GM12878 (cell line): ENCODE results near the gene UTP3. TPM values are rescaled to one million over a fixed set of nuclear protein-coding genes. Genes with fewer than 3 reads are reported as not detected.
"Not testable (repeated sequence)": the region's sequence is repeated elsewhere in the genome, so short reads cannot be mapped to it uniquely, and the experiment has no call there.

ENCODE experiments used
- ATAC-seq: fragments of 200-7000 bp; cut with Tn5 transposase; 3 replicates; pipeline ENCODE4 v1.9.1; 2020; ENCODE audit warnings: mild to moderate bottlenecking, moderate library complexity
- BruUV-seq: library from RNA; stranded (reverse); fragments of 400-500 nt; replicated peaks from 2 replicates; lab custom pipeline; 2021; lab: Mats Ljungman, UMichigan
- CTCF ChIA-PET: fragments of 300-600 bp; sonication (Branson Sonifier 250); formaldehyde crosslinking; extraction: SDS; loops from one replicate; lab custom pipeline; 2021; ENCODE audit warnings: inconsistent platforms; lab: Yijun Ruan, JAX
- POLR2A ChIA-PET: fragments of 350-600 bp; formaldehyde crosslinking; extraction: SDS; loops from one replicate; lab custom pipeline; 2021; ENCODE audit warnings: inconsistent platforms; lab: Charles Lee
- RAD21 ChIA-PET: fragments of 300-600 bp; sonication (Branson Sonifier 250); formaldehyde crosslinking; loops from one replicate; lab custom pipeline; 2023; ENCODE audit warnings: antibody characterized with exemption; ENCODE audit not compliant: unreplicated experiment; lab: Charles Lee
- SMC1A ChIA-PET: fragments of 300-600 bp; sonication (Branson Sonifier 250); formaldehyde crosslinking; loops from one replicate; lab custom pipeline; 2023; ENCODE audit not compliant: unreplicated experiment, uncharacterized antibody; lab: Charles Lee
- DNase-seq: peaks from one replicate; pipeline ENCODE4 v3.0.0-alpha.2; 2011; ENCODE audit warnings: low read depth, low spot score
- FAIRE-seq: peaks from 3 replicates; lab custom pipeline; 2011; peaks lifted over from hg19 to GRCh38; lab: Jason Lieb, UNC
- H2AFZ ChIP-seq: 2 replicates; pipeline ENCODE4 v1.6.0; 2011; ENCODE audit warnings: low read depth, low read length, control low read depth; ENCODE audit not compliant: control insufficient read depth
- H3K27ac ChIP-seq: 2 replicates; pipeline ENCODE4 v1.5.1; 2011; ENCODE audit warnings: control low read depth; ENCODE audit not compliant: control insufficient read depth, insufficient read depth
- H3K27me3 ChIP-seq, 2 experiments: replicated peaks in 1 of 2; 2 replicates each; pipeline versions ENCODE4 v1.6.0 to v1.6.1; 2011; ENCODE audit warnings: low read length in 1 of 2; ENCODE audit not compliant: control insufficient read depth in 2 of 2, insufficient read depth in 2 of 2
- H3K36me3 ChIP-seq, 2 experiments: 2 replicates each; pipeline ENCODE4 v1.5.1; 2011; ENCODE audit warnings: low read length in 1 of 2; ENCODE audit not compliant: control insufficient read depth in 2 of 2, insufficient read depth in 2 of 2
- H3K4me1 ChIP-seq: 2 replicates; pipeline ENCODE4 v1.6.1; 2011; ENCODE audit warnings: mild to moderate bottlenecking, low read length, moderate library complexity, mixed read lengths; ENCODE audit not compliant: control insufficient read depth, insufficient read depth
- H3K4me2 ChIP-seq: 2 replicates; pipeline ENCODE4 v1.6.0; 2011; ENCODE audit warnings: control low read depth; ENCODE audit not compliant: control insufficient read depth, insufficient read depth
- H3K4me3 ChIP-seq: fragments of 200-600 bp; sonication (generic); 2 replicates; pipeline ENCODE4 v1.5.1; 2016
- H3K79me2 ChIP-seq: 2 replicates; pipeline ENCODE4 v1.6.0; 2011; ENCODE audit warnings: low read length; ENCODE audit not compliant: control insufficient read depth, insufficient read depth
- H3K9ac ChIP-seq: 2 replicates; pipeline ENCODE4 v1.8.0; 2011; ENCODE audit warnings: low read length, control low read depth, mixed read lengths; ENCODE audit not compliant: control insufficient read depth, insufficient read depth
- H3K9me3 ChIP-seq: replicated peaks from 3 replicates; pipeline ENCODE4 v1.5.1; 2011; ENCODE audit warnings: mild to moderate bottlenecking, low read length; ENCODE audit not compliant: control insufficient read depth, insufficient read depth
- H4K20me1 ChIP-seq: 2 replicates; pipeline ENCODE4 v1.6.0; 2011; ENCODE audit not compliant: control insufficient read depth, insufficient read depth
- ATF7 ChIP-seq: fragments of 450-650 bp; IDR thresholded peaks from 2 replicates; pipeline ENCODE4 v1.6.1; 2016; ENCODE audit warnings: low read depth, mild to moderate bottlenecking
- CBFB ChIP-seq: IDR thresholded peaks from 2 replicates; pipeline ENCODE4 v1.6.1; 2016; ENCODE audit warnings: antibody characterized with exemption, low read depth
- ETV6 ChIP-seq, 2 experiments: fragments of 450-650 bp in 1 of 2; IDR thresholded peaks in 1 of 2; conservative IDR thresholded peaks in 1 of 2; 2 replicates each; pipeline ENCODE4 v1.6.1; 2014; ENCODE audit warnings: antibody characterized with exemption in 1 of 2, borderline replicate concordance in 1 of 2, low read depth in 1 of 2, mild to moderate bottlenecking in 1 of 2, moderate library complexity in 1 of 2
- ZNF592 ChIP-seq: fragments of 450-650 bp; IDR thresholded peaks from 2 replicates; pipeline ENCODE4 v1.6.1; 2017; ENCODE audit warnings: mild to moderate bottlenecking, moderate library complexity
- WGBS: methylation state at CpG from one replicate; pipeline ENCODE4 v1.1.6; 2016; ENCODE audit warnings: low lambda C conversion rate; ENCODE audit not compliant: insufficient replicate concordance, insufficient coverage; ENCODE audit errors: missing lambda C conversion rate; 5-methylcytosine and 5-hydroxymethylcytosine counted together
- in situ Hi-C: fragments of 300-500 bp; cut with MboI; formaldehyde crosslinking; loops from 9 replicates; pipeline ENCODE4 v1.14.3; 2018; ENCODE audit warnings: mixed read lengths
- intact Hi-C: fragments of 100-400 bp; cut with micrococcal nuclease; formaldehyde crosslinking; loops from one replicate; pipeline ENCODE4 v1.14.2; 2022; ENCODE audit not compliant: unreplicated experiment
- polyA plus RNA-seq, 11 experiments: library from polyadenylated mRNA; depleted of rRNA in 4 of 11; unstranded in 6 of 11; stranded (reverse) in 5 of 11; fragments of >200 nt; fragmentation: Nextera tagmentation in 4 of 11; fragmentation: Illumina TruSeq in 1 of 11; extraction: Ambion mirVana in 4 of 11; extraction: Trizol in 1 of 11; gene quantifications; 1 replicate in 1 of 11; 2 replicates in 10 of 11; pipeline versions ENCODE4 v1.2.1 to v1.2.3, GENCODE V29; 2011 to 2016; ENCODE audit warnings: inconsistent platforms in 2 of 11, missing spikeins in 2 of 11, low read depth in 1 of 11
- total RNA-seq, 4 experiments: library from RNA; depleted of rRNA in 3 of 4; stranded (reverse); fragments of >200 nt in 3 of 4; fragmentation: Illumina TruSeq in 1 of 4; extraction: Trizol in 1 of 4; gene quantifications; 2 replicates each; pipeline versions ENCODE4 v1.2.1 to v1.2.3, GENCODE V29; 2013 to 2021
- TF ChIP-seq, protein P1 (sequence below): fragments of 450-650 bp; IDR thresholded peaks from 2 replicates; pipeline ENCODE4 v1.6.1; 2016; ENCODE audit warnings: mild to moderate bottlenecking

The UTP3 gene
- total and polyA plus RNA-seq, 10 of the 15 experiments (the other 5 are each of a cell fraction or from before 2014, with no cell fraction given), result 15.8 to 60.7 (median 22.5) TPM

DNA sequence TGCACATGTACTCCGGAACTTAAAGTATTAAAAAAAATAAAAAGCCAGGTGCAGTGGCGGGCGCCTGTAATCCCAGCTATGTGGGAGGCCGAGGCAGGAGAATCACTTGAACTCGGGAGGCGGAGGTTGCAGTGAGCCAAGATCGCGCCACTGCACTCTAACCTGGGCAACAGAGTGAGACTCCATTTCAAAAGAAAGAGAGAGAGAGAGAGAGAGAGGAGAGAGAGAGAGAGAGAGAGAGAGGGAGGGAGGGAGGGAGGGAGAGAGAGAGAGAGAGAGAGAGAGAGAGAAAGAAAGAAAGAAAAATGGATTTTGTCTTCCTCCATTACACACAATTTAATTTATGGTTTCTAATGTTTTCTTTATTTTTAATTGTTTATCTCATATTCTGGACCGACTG lies 44.5 kb downstream of the UTP3 start:
- intact Hi-C loops, result loop anchor here (5.0 to 10.0 kb wide), 2 partner anchors 192 to 259 kb away; partner anchors contain the start of gene DCK
- H3K36me3 ChIP-seq, H3K9ac ChIP-seq, H3K4me3 ChIP-seq, BruUV-seq, FAIRE-seq, in situ Hi-C loops, H3K27me3 ChIP-seq, H4K20me1 ChIP-seq, H3K4me2 ChIP-seq, ATAC-seq, H3K9me3 ChIP-seq, H3K27ac ChIP-seq, H3K79me2 ChIP-seq, H2AFZ ChIP-seq, DNase-seq: not testable (repeated sequence)
- ChIA-PET SMC1A (interaction anchor here (2.0 to 7.5 kb wide), 6 partner anchors 10 to 28 kb away, joined by 4 to 204 read pairs (median 60); partner anchors contain the start of gene RUFY3), RAD21 (interaction anchor here (2.7 to 3.4 kb wide), 2 partner anchors 19 to 32 kb away, joined by 12 to 43 read pairs; no protein-coding TSS in a partner anchor), CTCF (interaction anchor here (3.3 to 6.5 kb wide), 2 partner anchors 17 to 54 kb away, joined by 15 to 44 read pairs; no protein-coding TSS in a partner anchor), POLR2A (interaction anchor here (0.6 to 4.7 kb wide), 4 partner anchors 21 to 54 kb away, joined by 3 to 35 read pairs (median 14); no protein-coding TSS in a partner anchor)
- WGBS, result 93% methylated on average over 9 of the region's 9 CpGs
- H3K4me1 ChIP-seq, result peaks cover 30% of the 10 kb centered on the region

GRCh38 chr4:70734168-70734954 lies 46.0 kb downstream of the UTP3 start:
- POLR2A ChIA-PET, result interaction anchor here (0.6 to 4.7 kb wide), 22 partner anchors 10 to 276 kb away, joined by 3 to 35 read pairs (median 4); partner anchors contain the start of gene RUFY3
- H3K4me1 ChIP-seq, result peaks cover 30% of the 10 kb centered on the region
- H4K20me1 ChIP-seq, result no peaks in the 10 kb centered on the region
- FAIRE-seq (peak; percentile 96), ATAC-seq (peak; percentile 92), DNase-seq (peak; percentile 74)
- no peaks in the 10 kb centered on the region for H3K36me3 ChIP-seq
- WGBS, result 0% methylated on average over 5 of the region's 5 CpGs
- SMC1A ChIA-PET, result interaction anchor here (0.7 to 7.5 kb wide), 49 partner anchors 8 to 892 kb away, joined by 3 to 204 read pairs (median 7); partner anchors contain the start of genes DCK, ENAM, GRSF1 and JCHAIN
- no peaks in the 10 kb centered on the region; the same call in 1 of the 2 replicates for H3K79me2 ChIP-seq
- no peaks in the 10 kb centered on the region for H3K9me3 ChIP-seq
- intact Hi-C loops (loop anchor here (5.0 to 10.0 kb wide), 2 partner anchors 190 to 258 kb away; partner anchors contain the start of gene DCK), in situ Hi-C loops (no loop called here)
- RAD21 ChIA-PET, result interaction anchor here (0.7 to 5.8 kb wide), 31 partner anchors 11 to 275 kb away, joined by 3 to 86 read pairs (median 7); partner anchors contain the start of genes DCK, GRSF1, MOB1B and RUFY3
- H2AFZ ChIP-seq, result peak overlapping the region; percentile 0; the same call in 1 of the 2 replicates
- no peak overlapping the region for H3K9ac ChIP-seq
- no peaks in the 10 kb centered on the region for H3K27me3 ChIP-seq
- H3K4me2 ChIP-seq, result peak overlapping the region; percentile 66
- H3K27ac ChIP-seq, result peak overlapping the region; percentile 49
- BruUV-seq, result no TSS peak
- H3K4me3 ChIP-seq, result peak overlapping the region; percentile 62
- CTCF ChIA-PET, result interaction anchor here (0.7 to 6.5 kb wide), 28 partner anchors 11 to 275 kb away, joined by 3 to 77 read pairs (median 7); partner anchors contain the start of genes DCK, GRSF1, MOB1B and RUFY3
- TF ChIP-seq CBFB (peak; percentile 75), ATF7 (peak; percentile 59; the same call in 1 of the 2 replicates), ZNF592 (no peak), ETV6 (conservative IDR thresholded peaks at IDR 0.05 in 1 of 2, IDR thresholded peaks at IDR 0.05 in 1 of 2; ENCODE audit: borderline replicate concordance in 1 of 2, low read depth in 1 of 2) (peak in 1 of 2 experiments; percentile 97; a peak in 2 of 4 replicates)
- TF ChIP-seq, protein P1, sequence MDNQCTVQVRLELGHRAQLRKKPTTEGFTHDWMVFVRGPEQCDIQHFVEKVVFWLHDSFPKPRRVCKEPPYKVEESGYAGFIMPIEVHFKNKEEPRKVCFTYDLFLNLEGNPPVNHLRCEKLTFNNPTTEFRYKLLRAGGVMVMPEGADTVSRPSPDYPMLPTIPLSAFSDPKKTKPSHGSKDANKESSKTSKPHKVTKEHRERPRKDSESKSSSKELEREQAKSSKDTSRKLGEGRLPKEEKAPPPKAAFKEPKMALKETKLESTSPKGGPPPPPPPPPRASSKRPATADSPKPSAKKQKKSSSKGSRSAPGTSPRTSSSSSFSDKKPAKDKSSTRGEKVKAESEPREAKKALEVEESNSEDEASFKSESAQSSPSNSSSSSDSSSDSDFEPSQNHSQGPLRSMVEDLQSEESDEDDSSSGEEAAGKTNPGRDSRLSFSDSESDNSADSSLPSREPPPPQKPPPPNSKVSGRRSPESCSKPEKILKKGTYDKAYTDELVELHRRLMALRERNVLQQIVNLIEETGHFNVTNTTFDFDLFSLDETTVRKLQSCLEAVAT, result peak; percentile 65
